Kidney (tissue), 14 donors: ENCODE measurements around the gene CXCL3. TPM values are rescaled to one million over a fixed set of nuclear protein-coding genes. Genes with fewer than 3 reads are reported as not detected.

Source experiments
- DNase-seq, 5 donors: peaks; one replicate each; pipeline ENCODE4 v3.0.0-alpha.2; 2013 to 2020
- FAIRE-seq: peaks from 2 replicates; lab custom pipeline; 2012; peaks lifted over from hg19 to GRCh38; lab: Jason Lieb, UNC
- H3K27ac ChIP-seq, 2 donors: one replicate each; pipeline ENCODE4 v1.7.0; 2013; ENCODE audit warnings: low read depth in 2 of 2, low read length in 2 of 2, inconsistent platforms in 1 of 2
- H3K27me3 ChIP-seq: one replicate; pipeline ENCODE4 v1.7.1; 2013; ENCODE audit warnings: low read length, inconsistent platforms; ENCODE audit not compliant: control insufficient read depth, insufficient read depth
- H3K36me3 ChIP-seq, 3 donors: one replicate each; pipeline versions ENCODE4 v1.7.0 to v1.7.1; 2013; ENCODE audit warnings: low read length in 3 of 3, control low read depth in 1 of 3, inconsistent platforms in 1 of 3; ENCODE audit not compliant: insufficient read depth in 3 of 3, control insufficient read depth in 2 of 3
- H3K4me1 ChIP-seq, 3 donors: one replicate each; pipeline versions ENCODE4 v1.7.0 to v1.7.1; 2013; ENCODE audit warnings: low read length in 3 of 3, inconsistent platforms in 1 of 3, low read depth in 1 of 3; ENCODE audit not compliant: control insufficient read depth in 2 of 3, insufficient read depth in 2 of 3
- H3K4me3 ChIP-seq, 3 donors: one replicate each; pipeline versions ENCODE4 v1.7.0 to v1.8.1; 2013; ENCODE audit warnings: low read length in 3 of 3, control low read depth in 1 of 3, inconsistent platforms in 1 of 3
- H3K9ac ChIP-seq, 3 donors: one replicate each; pipeline versions ENCODE4 v1.7.0 to v1.7.1; 2013; ENCODE audit warnings: low read length in 3 of 3, control low read depth in 1 of 3, inconsistent platforms in 1 of 3
- H3K9me3 ChIP-seq, 3 donors: one replicate each; pipeline versions ENCODE4 v1.7.0 to v1.7.1; 2013; ENCODE audit warnings: low read length in 3 of 3, control low read depth in 1 of 3, inconsistent platforms in 1 of 3; ENCODE audit not compliant: control insufficient read depth in 2 of 3, insufficient read depth in 1 of 3
- CTCF ChIP-seq: IDR thresholded peaks from 3 replicates; pipeline ENCODE4 v1.5.1; 2012; ENCODE audit warnings: mild to moderate bottlenecking, moderate library complexity, borderline replicate concordance; ENCODE audit not compliant: insufficient read depth; ENCODE audit errors: extremely low read depth
- intact Hi-C: fragments of 100-400 bp; cut with DNase I; formaldehyde crosslinking; loops from one replicate; pipeline ENCODE4 v1.11.1; 2022
- polyA plus RNA-seq: library from polyadenylated mRNA; stranded (reverse); fragments of 350-450 nt; fragmentation: Illumina TruSeq; extraction: RNeasy Lipid Tissue Mini Kit (QIAGEN cat#74804); gene quantifications from one replicate; pipeline ENCODE4 v1.2.3, GENCODE V29; 2014; ENCODE audit warnings: low read depth, low replicate concordance; ENCODE audit not compliant: insufficient read depth
- total RNA-seq: library from RNA; stranded (reverse); fragmentation: NEBNext Ultra II Directional; extraction: Animal tissue kit (Norgen Biotek cat#: 25700); gene quantifications from one replicate; pipeline ENCODE4 v1.2.1, GENCODE V29; 2021
- donor health status: control.
- donor health status: control.
- donor health status: control.
- donor health status: control.
- donor health status: control.
- donor health status: DM: yes; HTN: yes; CAD: no.
- donor health status: Normal renal cell carcinoma (clear cell type).

Gene CXCL3
- total and polyA plus RNA-seq, 2 donors from 2014 or later, result 0.97 to 2.8 TPM

DNA sequence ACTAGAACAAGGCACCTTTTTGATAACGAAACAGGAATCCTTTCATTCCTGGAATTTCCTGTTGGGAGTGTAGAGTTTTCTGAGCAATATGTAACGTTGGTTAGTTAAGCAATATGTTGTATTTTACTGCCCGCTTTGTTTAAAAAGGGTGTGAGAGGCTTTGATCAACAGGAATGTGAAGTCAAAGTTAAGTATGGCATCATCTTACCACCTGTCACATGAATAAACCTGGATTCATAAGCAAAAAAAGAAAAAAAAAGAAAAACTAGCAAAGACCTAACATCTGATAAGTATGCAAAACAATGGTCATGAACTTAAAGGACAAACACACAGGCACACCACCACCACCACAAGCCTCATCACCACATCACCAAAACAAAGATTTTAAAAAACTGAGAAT, 33.0 kb downstream of the CXCL3 start:
- no peaks in the 10 kb centered on the region for H3K36me3 ChIP-seq
- no peaks in the 10 kb centered on the region for H3K9me3 ChIP-seq
- no peak overlapping the region for H3K9ac ChIP-seq
- no peaks in the 10 kb centered on the region for H3K4me1 ChIP-seq
- H3K27ac ChIP-seq, result no peak overlapping the region
- TF ChIP-seq CTCF, result no peak
- no peaks in the 10 kb centered on the region for H3K27me3 ChIP-seq
- DNase-seq (no peak), FAIRE-seq (no peak)
- intact Hi-C loops, result no loop called here
- no peak overlapping the region for H3K4me3 ChIP-seq

- Histone ChIP-seq H3K9ac (no peak overlapping the region), H3K27ac (no peak overlapping the region), H3K9me3 (no peaks in the 10 kb centered on the region), H3K4me3 (no peak overlapping the region), H3K27me3 (no peaks in the 10 kb centered on the region), H3K4me1 (no peaks in the 10 kb centered on the region), H3K36me3 (no peaks in the 10 kb centered on the region)
- intact Hi-C loops, result no loop called here
- DNase-seq (no peak), FAIRE-seq (no peak)
- no peak for TF ChIP-seq CTCF
Observed at GRCh38 chr4:74004668-74005067, 33.8 kb downstream of the CXCL3 start.

DNA sequence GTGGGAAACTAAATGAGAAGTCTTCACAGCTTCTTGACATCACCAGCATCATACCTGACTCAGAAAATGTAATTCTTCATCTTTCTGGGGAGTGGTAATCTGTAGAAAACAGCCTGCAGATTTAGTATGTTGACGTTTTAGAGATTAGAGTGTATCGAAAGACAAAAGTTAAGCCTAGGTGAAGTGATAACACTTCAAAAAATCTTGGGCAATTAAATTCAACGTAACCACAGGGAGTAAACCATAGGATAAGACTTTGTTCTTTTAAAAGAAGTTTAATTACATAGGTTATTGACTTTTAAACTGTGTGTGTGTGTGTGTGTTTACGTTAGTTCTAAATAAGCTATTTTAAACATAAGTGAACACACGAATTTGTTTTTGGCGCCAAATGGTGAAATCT, 38.2 kb downstream of the CXCL3 start:
- FAIRE-seq (no peak), DNase-seq (no peak)
- Histone ChIP-seq H3K4me1 (peaks cover 0 to 5% (median 0%) of the 10 kb centered on the region in 3 donors), H3K9me3 (no peaks in the 10 kb centered on the region), H3K36me3 (no peaks in the 10 kb centered on the region), H3K27ac (no peak overlapping the region), H3K4me3 (no peak overlapping the region), H3K9ac (no peak overlapping the region), H3K27me3 (no peaks in the 10 kb centered on the region)
- no peak for TF ChIP-seq CTCF
- intact Hi-C loops, result no loop called here
